Endothelial cell of umbilical vein (primary cell): ENCODE results near the gene AURKAIP1. TPM values are rescaled to one million over a fixed set of nuclear protein-coding genes. Genes with fewer than 3 reads are reported as not detected.

Source experiments
- BruUV-seq: library from RNA; stranded (reverse); fragments of 400-500 nt; replicated peaks from 2 replicates; lab custom pipeline; 2021; lab: Mats Ljungman, UMichigan
- CTCF ChIA-PET: fragments of 300-600, 350-600 bp; sonication (Branson Sonifier 250); formaldehyde crosslinking; loops from one replicate; lab custom pipeline; 2021; ENCODE audit warnings: antibody characterized with exemption, inconsistent platforms; lab: Charles Lee
- POLR2A ChIA-PET: fragments of 300-600, 350-600 bp; sonication (Branson Sonifier 250); formaldehyde crosslinking; loops from one replicate; lab custom pipeline; 2021; ENCODE audit warnings: antibody characterized with exemption, inconsistent platforms; lab: Charles Lee
- DNase-seq: peaks from one replicate; pipeline ENCODE4 v3.0.0-alpha.2; 2011; ENCODE audit warnings: low read depth, low spot score
- FAIRE-seq: peaks from 2 replicates; lab custom pipeline; 2011; peaks lifted over from hg19 to GRCh38; lab: Jason Lieb, UNC
- H2AFZ ChIP-seq: 2 replicates; pipeline ENCODE4 v1.6.0; 2012; ENCODE audit warnings: low read depth, low read length, control low read depth, inconsistent platforms
- H3K27ac ChIP-seq: 2 replicates; pipeline ENCODE4 v1.5.1; 2011; ENCODE audit warnings: low read depth, mild to moderate bottlenecking, control low read depth, low read length, moderate library complexity; ENCODE audit not compliant: insufficient read depth
- H3K27me3 ChIP-seq, 2 experiments: 2 replicates each; pipeline versions ENCODE4 v1.6.0 to v1.6.1; 2011; ENCODE audit warnings: low read length in 2 of 2, mixed read lengths in 1 of 2; ENCODE audit not compliant: control insufficient read depth in 2 of 2, insufficient read depth in 2 of 2
- H3K36me3 ChIP-seq, 2 experiments: 2 replicates in 1 of 2; 3 replicates in 1 of 2; pipeline ENCODE4 v1.5.1; 2011; ENCODE audit warnings: low read length in 2 of 2, mild to moderate bottlenecking in 1 of 2, moderate library complexity in 1 of 2; ENCODE audit not compliant: control insufficient read depth in 2 of 2, insufficient read depth in 2 of 2; ENCODE audit errors: extremely low read depth in 1 of 2
- H3K4me1 ChIP-seq: 3 replicates; pipeline ENCODE4 v1.5.1; 2011; ENCODE audit warnings: mild to moderate bottlenecking, low read length; ENCODE audit not compliant: control insufficient read depth, insufficient read depth; ENCODE audit errors: extremely low read depth
- H3K4me2 ChIP-seq: 2 replicates; pipeline ENCODE4 v1.6.1; 2011; ENCODE audit warnings: low read length, control low read depth, mixed read lengths; ENCODE audit not compliant: insufficient read depth
- H3K4me3 ChIP-seq, 3 experiments: fragments of 200-600 bp in 1 of 3; sonication (generic), shearing (Covaris generic) in 1 of 3; replicated peaks in 1 of 3; 2 replicates each; pipeline ENCODE4 v1.5.1; 2011 to 2016; ENCODE audit warnings: control low read depth in 3 of 3, low read length in 3 of 3, mild to moderate bottlenecking in 2 of 3, inconsistent platforms in 1 of 3, low read depth in 1 of 3, moderate library complexity in 1 of 3; ENCODE audit not compliant: insufficient read depth in 1 of 3
- H3K79me2 ChIP-seq: 2 replicates; pipeline ENCODE4 v1.6.0; 2012; ENCODE audit warnings: low read length, inconsistent platforms; ENCODE audit not compliant: control insufficient read depth, insufficient read depth
- H3K9ac ChIP-seq: replicated peaks from 2 replicates; pipeline ENCODE3; 2011; ENCODE audit warnings: low read length, control low read depth; ENCODE audit not compliant: insufficient read depth; ENCODE audit errors: extremely low read depth
- H3K9me1 ChIP-seq: replicated peaks from 3 replicates; pipeline ENCODE4 v1.6.0; 2011; ENCODE audit warnings: mild to moderate bottlenecking, low read length; ENCODE audit not compliant: control insufficient read depth, insufficient read depth; ENCODE audit errors: extremely low read depth
- H3K9me3 ChIP-seq: replicated peaks from 2 replicates; pipeline ENCODE4 v1.5.1; 2012; ENCODE audit warnings: low read length, inconsistent platforms; ENCODE audit not compliant: control insufficient read depth, insufficient read depth
- H4K20me1 ChIP-seq: replicated peaks from 2 replicates; pipeline ENCODE3; 2011; ENCODE audit warnings: mild to moderate bottlenecking, low read length; ENCODE audit not compliant: control insufficient read depth, insufficient read depth; ENCODE audit errors: extremely low read depth
- EZH2 ChIP-seq: IDR thresholded peaks from 2 replicates; pipeline ENCODE4 v1.6.1; 2012; ENCODE audit warnings: borderline replicate concordance, low read depth, mild to moderate bottlenecking, moderate library complexity, low read length, inconsistent platforms; ENCODE audit not compliant: severe bottlenecking
- FOS ChIP-seq: IDR thresholded peaks from 2 replicates; pipeline ENCODE4 v1.6.1; 2011; ENCODE audit warnings: mild to moderate bottlenecking, low read length, moderate library complexity, borderline replicate concordance; ENCODE audit not compliant: insufficient read depth
- GATA2 ChIP-seq: IDR thresholded peaks from 2 replicates; pipeline ENCODE4 v1.7.0; 2011; ENCODE audit warnings: low read depth, mild to moderate bottlenecking, moderate library complexity, mixed read lengths, low read length; ENCODE audit not compliant: insufficient read length, insufficient read depth
- JUN ChIP-seq: IDR thresholded peaks from 2 replicates; pipeline ENCODE4 v1.6.1; 2011; ENCODE audit warnings: borderline replicate concordance, low read depth; ENCODE audit not compliant: insufficient read length, insufficient read depth
- MYC ChIP-seq: IDR thresholded peaks from one replicate; pipeline ENCODE4 v1.6.1; 2011; ENCODE audit warnings: mild to moderate bottlenecking, low read depth, low read length
- POLR2A ChIP-seq: IDR thresholded peaks from 2 replicates; pipeline ENCODE4 v1.6.1; 2012; ENCODE audit warnings: low read depth, mild to moderate bottlenecking, control low read depth, low read length
- POLR2AphosphoS5 ChIP-seq: IDR thresholded peaks from 2 replicates; pipeline ENCODE4 v1.6.1; 2012; ENCODE audit warnings: low read depth, mild to moderate bottlenecking, control low read depth, low read length, moderate library complexity; ENCODE audit not compliant: insufficient read depth
- dilution Hi-C: fragments of 300-500 bp; cut with MboI; formaldehyde crosslinking; loops from one replicate; pipeline ENCODE4 v1.15.0; 2019; ENCODE audit warnings: low sequenced_read_pairs; ENCODE audit not compliant: extremely low pct_ligation_motif_present
- intact Hi-C: fragments of 100-400 bp; cut with micrococcal nuclease; formaldehyde crosslinking; loops from one replicate; pipeline ENCODE4 v1.10.0; 2022
- polyA plus RNA-seq, 4 experiments: library from polyadenylated mRNA; depleted of rRNA in 3 of 4; stranded (reverse) in 3 of 4; unstranded in 1 of 4; fragments of >200 nt; gene quantifications; 2 replicates each; pipeline versions ENCODE4 v1.2.1 to v1.2.3, GENCODE V29; 2011 to 2012; ENCODE audit warnings: missing spikeins in 1 of 4
- total RNA-seq: library from RNA; stranded (reverse); gene quantifications from 2 replicates; pipeline ENCODE4 v1.2.3, GENCODE V29; 2021
- TF ChIP-seq, protein P1 (sequence below), 2 donors: IDR thresholded peaks; 1 replicate in 1 of 2; 2 replicates in 1 of 2; pipeline ENCODE4 v1.5.1; 2011; ENCODE audit warnings: low read length in 2 of 2, mild to moderate bottlenecking in 2 of 2, moderate library complexity in 2 of 2, control low read depth in 1 of 2, inconsistent platforms in 1 of 2, low read depth in 1 of 2; ENCODE audit not compliant: insufficient read depth in 1 of 2; ENCODE audit errors: extremely low read depth in 1 of 2
- TF ChIP-seq, protein P2 (sequence below): IDR thresholded peaks from 2 replicates; pipeline ENCODE4 v1.6.1; 2011; ENCODE audit not compliant: insufficient read depth, insufficient read length

Gene AURKAIP1
- total and polyA plus RNA-seq, 2 donors (not counting 3 experiments of a cell fraction or from before 2014, with no cell fraction given), result 73.3 to 151 TPM

DNA sequence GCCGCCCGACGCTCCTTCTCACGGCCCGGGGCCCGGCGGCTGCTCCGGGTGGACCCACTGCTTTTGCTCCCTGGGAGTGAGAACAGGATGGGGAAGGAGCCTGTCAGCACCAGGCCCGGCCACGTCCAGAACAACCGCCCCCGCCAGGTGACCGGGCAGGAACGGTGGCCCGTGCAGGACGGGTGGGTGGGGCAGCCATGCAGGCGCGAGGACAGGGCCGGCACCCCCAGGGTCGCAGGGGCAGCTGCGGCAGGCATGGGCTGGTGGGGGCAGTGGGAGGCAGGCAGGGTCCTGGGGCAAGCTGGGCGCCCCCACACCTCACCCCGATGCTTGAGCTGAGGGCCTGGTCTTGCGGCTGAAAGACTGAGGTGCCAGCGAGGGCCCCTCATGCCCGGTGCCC lies 38.6 kb downstream of the AURKAIP1 start:
- CTCF ChIA-PET, result interaction anchor here (1.7 kb wide), 1 partner anchor 11 kb away, joined by 4 read pairs; no protein-coding TSS in a partner anchor
- H3K4me1 ChIP-seq, result no peaks in the 10 kb centered on the region
- no peak overlapping the region for H3K27ac ChIP-seq
- no peak for TF ChIP-seq MYC
- TF ChIP-seq POLR2A, result no peak
- TF ChIP-seq, protein P1, sequence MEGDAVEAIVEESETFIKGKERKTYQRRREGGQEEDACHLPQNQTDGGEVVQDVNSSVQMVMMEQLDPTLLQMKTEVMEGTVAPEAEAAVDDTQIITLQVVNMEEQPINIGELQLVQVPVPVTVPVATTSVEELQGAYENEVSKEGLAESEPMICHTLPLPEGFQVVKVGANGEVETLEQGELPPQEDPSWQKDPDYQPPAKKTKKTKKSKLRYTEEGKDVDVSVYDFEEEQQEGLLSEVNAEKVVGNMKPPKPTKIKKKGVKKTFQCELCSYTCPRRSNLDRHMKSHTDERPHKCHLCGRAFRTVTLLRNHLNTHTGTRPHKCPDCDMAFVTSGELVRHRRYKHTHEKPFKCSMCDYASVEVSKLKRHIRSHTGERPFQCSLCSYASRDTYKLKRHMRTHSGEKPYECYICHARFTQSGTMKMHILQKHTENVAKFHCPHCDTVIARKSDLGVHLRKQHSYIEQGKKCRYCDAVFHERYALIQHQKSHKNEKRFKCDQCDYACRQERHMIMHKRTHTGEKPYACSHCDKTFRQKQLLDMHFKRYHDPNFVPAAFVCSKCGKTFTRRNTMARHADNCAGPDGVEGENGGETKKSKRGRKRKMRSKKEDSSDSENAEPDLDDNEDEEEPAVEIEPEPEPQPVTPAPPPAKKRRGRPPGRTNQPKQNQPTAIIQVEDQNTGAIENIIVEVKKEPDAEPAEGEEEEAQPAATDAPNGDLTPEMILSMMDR (IDR thresholded peaks at IDR 0.05; ENCODE audit: extremely low read depth in 1 of 2, insufficient read depth in 1 of 2, low read depth in 1 of 2, low read length in 2 of 2), result no peak
- no peak for TF ChIP-seq FOS
- TF ChIP-seq, protein P2, sequence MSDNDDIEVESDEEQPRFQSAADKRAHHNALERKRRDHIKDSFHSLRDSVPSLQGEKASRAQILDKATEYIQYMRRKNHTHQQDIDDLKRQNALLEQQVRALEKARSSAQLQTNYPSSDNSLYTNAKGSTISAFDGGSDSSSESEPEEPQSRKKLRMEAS, result no peak
- no peak for TF ChIP-seq JUN
- no peak for TF ChIP-seq GATA2
- no peak for TF ChIP-seq POLR2AphosphoS5
- no peak for TF ChIP-seq EZH2
- H4K20me1 ChIP-seq, result no peaks in the 10 kb centered on the region
- no peaks in the 10 kb centered on the region for H3K9me1 ChIP-seq
- dilution Hi-C loops (no loop called here), intact Hi-C loops (no loop called here)
- POLR2A ChIA-PET, result no interaction called here
- no peak overlapping the region for H3K4me3 ChIP-seq
- no peaks in the 10 kb centered on the region for H3K79me2 ChIP-seq
- H3K4me2 ChIP-seq, result no peak overlapping the region
- peaks cover 0 to 14% of the 10 kb centered on the region in 2 experiments for H3K36me3 ChIP-seq
- no TSS peak for BruUV-seq
- no peak overlapping the region for H2AFZ ChIP-seq
- DNase-seq, result no peak
- no peak overlapping the region for H3K9ac ChIP-seq
- no peaks in the 10 kb centered on the region for H3K27me3 ChIP-seq
- no peaks in the 10 kb centered on the region for H3K9me3 ChIP-seq
- FAIRE-seq, result no peak
